Pancreas (tissue), 10 donors: ENCODE results near the gene BCKDHB. TPM values are rescaled to one million over a fixed set of nuclear protein-coding genes. Genes with fewer than 3 reads are reported as not detected.

ENCODE experiments used
- ATAC-seq, 4 donors: fragments of 200-7000 bp; cut with Tn5 transposase; one replicate each; pipeline versions ENCODE4 v1.8.0 to v1.9.1; 2020; ENCODE audit warnings: mild to moderate bottlenecking in 4 of 4, moderate library complexity in 4 of 4
- DNase-seq, 6 donors: peaks; one replicate each; pipeline ENCODE4 v3.0.0-alpha.2; 2020
- FAIRE-seq: peaks from 2 replicates; lab custom pipeline; 2012; peaks lifted over from hg19 to GRCh38; lab: Jason Lieb, UNC
- H3K27ac ChIP-seq, 4 donors: fragments of 200-600 bp; sonication (generic); 1 replicate in 3 of 4; 2 replicates in 1 of 4; pipeline versions ENCODE4 v1.5.0 to v1.8.0; 2020
- H3K27me3 ChIP-seq, 4 donors: fragments of 200-600 bp; one replicate each; pipeline ENCODE4 v1.8.0; 2021
- H3K36me3 ChIP-seq, 3 donors: fragments of 200-600 bp; sonication (generic) in 1 of 3; one replicate each; pipeline versions ENCODE4 v1.5.0 to v1.8.0; 2020 to 2021
- H3K4me1 ChIP-seq, 3 donors: fragments of 200-600 bp; one replicate each; pipeline ENCODE4 v1.8.0; 2021
- H3K4me3 ChIP-seq, 4 donors: fragments of 200-600 bp; sonication (generic) in 2 of 4; one replicate each; pipeline versions ENCODE4 v1.5.0 to v1.8.0; 2020 to 2021
- H3K9me3 ChIP-seq, 4 donors: fragments of 200-600 bp; one replicate each; pipeline ENCODE4 v1.8.0; 2021
- CTCF ChIP-seq, 4 donors: fragments of 200-600 bp; sonication (generic) in 3 of 4; IDR thresholded peaks; one replicate each; pipeline versions ENCODE4 v1.5.0 to v1.8.0; 2021; ENCODE audit warnings: antibody characterized with exemption in 4 of 4
- WGBS, 2 donors: extraction: QIAGEN DNeasy Blood & Tissue Kit; methylation state at CpG; one replicate each; pipeline ENCODE4 v1.1.7; 2013; 5-methylcytosine and 5-hydroxymethylcytosine counted together
- intact Hi-C, 3 donors: fragments of 100-400 bp; cut with DNase I; formaldehyde crosslinking; loops; one replicate each; pipeline versions ENCODE4 v1.11.1 to v1.14.2; 2022
- polyA plus RNA-seq, 2 donors: library from polyadenylated mRNA; stranded (reverse); fragments of 200-250 nt; gene quantifications; one replicate each; pipeline ENCODE4 v1.2.3, GENCODE V29; 2013
- total RNA-seq, 6 donors: library from RNA; stranded (reverse); fragmentation: NEBNext Ultra II Directional in 4 of 6; extraction: Animal tissue kit (Norgen Biotek cat#: 25700) in 4 of 6; gene quantifications; one replicate each; pipeline versions ENCODE4 v1.2.1 to v1.2.4, GENCODE V29; 2021 to 2023
- donor health status: healthy with polysubstance abuse.
- donor health status: DM: no; HTN: no; CAD: no; lungs with moderate emphysema.
- donor health status: DM: no; HTN: no; CAD: no.
- donor health status: control.
- donor health status: control.
- donor health status: Bipolar disorder and iron deficiency.
- donor health status: DM: yes; HTN: yes; CAD: no.
- donor health status: DM: no; HTN: no; CAD: no.
- donor health status: DM: no; HTN: no; CAD: no.
- donor health status: DM: yes; HTN: yes; CAD: no.

The BCKDHB gene
- total and polyA plus RNA-seq, 8 donors = 4.8 to 16.8 (median 10.5) TPM

- intact Hi-C loops = no loop called here
- Histone ChIP-seq H3K27ac (no peak overlapping the region), H3K36me3 (no peaks in the 10 kb centered on the region), H3K27me3 (no peaks in the 10 kb centered on the region), H3K4me3 (no peak overlapping the region), H3K4me1 (no peaks in the 10 kb centered on the region), H3K9me3 (no peaks in the 10 kb centered on the region)
- no peak for DNase-seq
- no peak for ATAC-seq
- 94 to 95% methylated on average over 3 of the region's 3 CpGs for WGBS, 2 donors
- TF ChIP-seq CTCF (IDR thresholded peaks at IDR 0.05) = no peak
- FAIRE-seq = no peak
Measured at GRCh38 chr6:80250391-80250997, 144.0 kb downstream of the BCKDHB start.

- Histone ChIP-seq H3K36me3 (no peaks in the 10 kb centered on the region), H3K9me3 (no peaks in the 10 kb centered on the region), H3K27me3 (no peaks in the 10 kb centered on the region), H3K27ac (no peak overlapping the region), H3K4me1 (no peaks in the 10 kb centered on the region), H3K4me3 (no peak overlapping the region)
- intact Hi-C loops = no loop called here
- 79 to 88% methylated on average over 1 of the region's 1 CpG for WGBS, 2 donors
- ATAC-seq (no peak), DNase-seq (no peak), FAIRE-seq (no peak)
- no peak for TF ChIP-seq CTCF (IDR thresholded peaks at IDR 0.05)
Measured at GRCh38 chr6:80251321-80251720, 144.8 kb downstream of the BCKDHB start.

- FAIRE-seq (no peak), DNase-seq (no peak), ATAC-seq (no peak)
- H3K27me3 ChIP-seq = no peaks in the 10 kb centered on the region
- H3K4me3 ChIP-seq = no peak overlapping the region
- intact Hi-C loops = no loop called here
- no peaks in the 10 kb centered on the region for H3K4me1 ChIP-seq
- no peaks in the 10 kb centered on the region for H3K9me3 ChIP-seq
- no peaks in the 10 kb centered on the region for H3K36me3 ChIP-seq
- H3K27ac ChIP-seq = no peak overlapping the region
- no peak for TF ChIP-seq CTCF (IDR thresholded peaks at IDR 0.05)
Measured at GRCh38 chr6:80254716-80255115, 148.2 kb downstream of the BCKDHB start.

GRCh38 chr6:80256691-80257090, 150.2 kb downstream of the BCKDHB start:
- Histone ChIP-seq H3K4me3 (no peak overlapping the region), H3K4me1 (no peaks in the 10 kb centered on the region), H3K27ac (no peak overlapping the region), H3K36me3 (no peaks in the 10 kb centered on the region), H3K27me3 (no peaks in the 10 kb centered on the region), H3K9me3 (no peaks in the 10 kb centered on the region)
- FAIRE-seq (no peak), ATAC-seq (no peak), DNase-seq (no peak)
- no peak for TF ChIP-seq CTCF (IDR thresholded peaks at IDR 0.05)
- intact Hi-C loops = no loop called here

GRCh38 chr6:80259118-80259517, 152.6 kb downstream of the BCKDHB start:
- TF ChIP-seq CTCF (IDR thresholded peaks at IDR 0.05) = no peak
- Histone ChIP-seq H3K9me3 (no peaks in the 10 kb centered on the region), H3K27me3 (no peaks in the 10 kb centered on the region), H3K27ac (no peak overlapping the region), H3K36me3 (no peaks in the 10 kb centered on the region), H3K4me1 (no peaks in the 10 kb centered on the region), H3K4me3 (no peak overlapping the region)
- intact Hi-C loops = no loop called here
- no peak for DNase-seq
- 96 to 99% methylated on average over 4 of the region's 4 CpGs for WGBS, 2 donors
- ATAC-seq = no peak
- no peak for FAIRE-seq
